HCT116 (cell line): ENCODE measurements around the gene MSI2.

Experiments used
- EGR1 ChIP-seq: IDR thresholded peaks from 2 replicates; pipeline ENCODE4 v1.6.1; 2012; ENCODE audit warnings: low read depth
- EZH2phosphoT487 ChIP-seq: fragments of 200-600 bp; IDR thresholded peaks from 2 replicates; pipeline ENCODE4 v1.6.1; 2018; ENCODE audit warnings: antibody characterized with exemption, borderline replicate concordance
- POLR2A ChIP-seq: IDR thresholded peaks from 2 replicates; pipeline ENCODE4 v1.7.0; 2011; ENCODE audit warnings: borderline replicate concordance; ENCODE audit not compliant: insufficient read depth, insufficient read length; ENCODE audit errors: extremely low read depth
- POLR2AphosphoS5 ChIP-seq: IDR thresholded peaks from 2 replicates; pipeline ENCODE4 v1.6.1; 2011; ENCODE audit warnings: mild to moderate bottlenecking, low read depth, low read length, moderate library complexity
- RAD21 ChIP-seq: IDR thresholded peaks from 2 replicates; pipeline ENCODE4 v1.6.1; 2012; ENCODE audit warnings: low read depth, mild to moderate bottlenecking
- TF ChIP-seq, protein P1 (sequence below), 3 experiments: fragments of 200-600 bp in 1 of 3; sonication (generic) in 1 of 3; IDR thresholded peaks in 2 of 3; conservative IDR thresholded peaks in 1 of 3; 2 replicates each; pipeline ENCODE4 v1.5.1; 2012 to 2017; ENCODE audit warnings: low read depth in 2 of 3, low read length in 2 of 3, antibody characterized with exemption in 1 of 3, borderline replicate concordance in 1 of 3, control low read depth in 1 of 3, mild to moderate bottlenecking in 1 of 3, mixed read lengths in 1 of 3, mixed run types in 1 of 3, moderate library complexity in 1 of 3; ENCODE audit not compliant: insufficient read depth in 1 of 3
- TF ChIP-seq, protein P2 (sequence below): IDR thresholded peaks from 2 replicates; pipeline ENCODE4 v1.6.1; 2012
- TF ChIP-seq, protein P3 (sequence below): IDR thresholded peaks from 2 replicates; pipeline ENCODE4 v1.6.1; 2012; ENCODE audit warnings: low read depth
- TF ChIP-seq, protein P4 (sequence below): IDR thresholded peaks from 2 replicates; pipeline ENCODE4 v1.6.1; 2012

DNA sequence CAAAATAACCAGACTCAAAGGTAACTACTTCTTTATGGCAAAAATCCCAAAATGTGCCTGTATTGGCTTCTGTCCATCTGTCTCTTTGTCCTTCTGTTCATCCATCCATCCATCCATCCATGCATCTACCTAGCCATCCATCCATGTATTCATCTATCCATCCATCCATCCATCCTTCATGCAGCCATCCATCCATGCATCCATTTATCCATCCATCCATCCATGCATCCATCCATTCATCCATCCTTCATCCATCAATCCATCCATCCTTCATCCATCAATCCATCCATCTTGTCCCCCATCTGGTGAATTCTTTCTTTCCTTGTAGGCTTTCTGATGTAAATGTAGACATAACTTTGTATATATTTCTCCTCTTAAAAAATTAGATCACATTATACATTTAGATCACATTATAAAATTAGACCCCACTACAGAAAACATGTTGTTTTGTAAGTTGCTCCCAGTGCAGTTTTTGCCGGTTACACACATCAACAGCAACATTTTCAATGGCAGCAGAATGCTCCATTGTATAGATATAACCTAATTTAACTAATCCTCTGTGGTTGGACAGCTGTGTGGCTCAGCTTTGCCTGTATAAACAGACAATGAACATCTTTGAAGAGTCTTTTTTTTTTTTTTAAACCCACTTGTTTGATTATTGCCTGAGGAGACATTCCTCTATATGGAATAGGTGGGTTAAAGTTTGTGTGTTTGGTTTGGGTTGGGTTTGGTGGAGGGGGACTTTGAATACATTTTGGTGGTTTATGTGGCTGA lies 72.0 kb downstream of the MSI2 start:
- TF ChIP-seq, protein P1, sequence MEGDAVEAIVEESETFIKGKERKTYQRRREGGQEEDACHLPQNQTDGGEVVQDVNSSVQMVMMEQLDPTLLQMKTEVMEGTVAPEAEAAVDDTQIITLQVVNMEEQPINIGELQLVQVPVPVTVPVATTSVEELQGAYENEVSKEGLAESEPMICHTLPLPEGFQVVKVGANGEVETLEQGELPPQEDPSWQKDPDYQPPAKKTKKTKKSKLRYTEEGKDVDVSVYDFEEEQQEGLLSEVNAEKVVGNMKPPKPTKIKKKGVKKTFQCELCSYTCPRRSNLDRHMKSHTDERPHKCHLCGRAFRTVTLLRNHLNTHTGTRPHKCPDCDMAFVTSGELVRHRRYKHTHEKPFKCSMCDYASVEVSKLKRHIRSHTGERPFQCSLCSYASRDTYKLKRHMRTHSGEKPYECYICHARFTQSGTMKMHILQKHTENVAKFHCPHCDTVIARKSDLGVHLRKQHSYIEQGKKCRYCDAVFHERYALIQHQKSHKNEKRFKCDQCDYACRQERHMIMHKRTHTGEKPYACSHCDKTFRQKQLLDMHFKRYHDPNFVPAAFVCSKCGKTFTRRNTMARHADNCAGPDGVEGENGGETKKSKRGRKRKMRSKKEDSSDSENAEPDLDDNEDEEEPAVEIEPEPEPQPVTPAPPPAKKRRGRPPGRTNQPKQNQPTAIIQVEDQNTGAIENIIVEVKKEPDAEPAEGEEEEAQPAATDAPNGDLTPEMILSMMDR (IDR thresholded peaks at IDR 0.05 in 2 of 3, conservative IDR thresholded peaks at IDR 0.05 in 1 of 3; ENCODE audit: borderline replicate concordance in 1 of 3, insufficient read depth in 1 of 3, low read depth in 2 of 3, low read length in 2 of 3): no peak
- TF ChIP-seq POLR2A: no peak
- TF ChIP-seq EGR1: no peak
- TF ChIP-seq POLR2AphosphoS5: no peak
- no peak for TF ChIP-seq RAD21
- TF ChIP-seq, protein P2, sequence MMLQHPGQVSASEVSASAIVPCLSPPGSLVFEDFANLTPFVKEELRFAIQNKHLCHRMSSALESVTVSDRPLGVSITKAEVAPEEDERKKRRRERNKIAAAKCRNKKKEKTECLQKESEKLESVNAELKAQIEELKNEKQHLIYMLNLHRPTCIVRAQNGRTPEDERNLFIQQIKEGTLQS: no peak
- TF ChIP-seq, protein P3, sequence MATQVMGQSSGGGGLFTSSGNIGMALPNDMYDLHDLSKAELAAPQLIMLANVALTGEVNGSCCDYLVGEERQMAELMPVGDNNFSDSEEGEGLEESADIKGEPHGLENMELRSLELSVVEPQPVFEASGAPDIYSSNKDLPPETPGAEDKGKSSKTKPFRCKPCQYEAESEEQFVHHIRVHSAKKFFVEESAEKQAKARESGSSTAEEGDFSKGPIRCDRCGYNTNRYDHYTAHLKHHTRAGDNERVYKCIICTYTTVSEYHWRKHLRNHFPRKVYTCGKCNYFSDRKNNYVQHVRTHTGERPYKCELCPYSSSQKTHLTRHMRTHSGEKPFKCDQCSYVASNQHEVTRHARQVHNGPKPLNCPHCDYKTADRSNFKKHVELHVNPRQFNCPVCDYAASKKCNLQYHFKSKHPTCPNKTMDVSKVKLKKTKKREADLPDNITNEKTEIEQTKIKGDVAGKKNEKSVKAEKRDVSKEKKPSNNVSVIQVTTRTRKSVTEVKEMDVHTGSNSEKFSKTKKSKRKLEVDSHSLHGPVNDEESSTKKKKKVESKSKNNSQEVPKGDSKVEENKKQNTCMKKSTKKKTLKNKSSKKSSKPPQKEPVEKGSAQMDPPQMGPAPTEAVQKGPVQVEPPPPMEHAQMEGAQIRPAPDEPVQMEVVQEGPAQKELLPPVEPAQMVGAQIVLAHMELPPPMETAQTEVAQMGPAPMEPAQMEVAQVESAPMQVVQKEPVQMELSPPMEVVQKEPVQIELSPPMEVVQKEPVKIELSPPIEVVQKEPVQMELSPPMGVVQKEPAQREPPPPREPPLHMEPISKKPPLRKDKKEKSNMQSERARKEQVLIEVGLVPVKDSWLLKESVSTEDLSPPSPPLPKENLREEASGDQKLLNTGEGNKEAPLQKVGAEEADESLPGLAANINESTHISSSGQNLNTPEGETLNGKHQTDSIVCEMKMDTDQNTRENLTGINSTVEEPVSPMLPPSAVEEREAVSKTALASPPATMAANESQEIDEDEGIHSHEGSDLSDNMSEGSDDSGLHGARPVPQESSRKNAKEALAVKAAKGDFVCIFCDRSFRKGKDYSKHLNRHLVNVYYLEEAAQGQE: no peak
- TF ChIP-seq EZH2phosphoT487: no peak
- TF ChIP-seq, protein P4, sequence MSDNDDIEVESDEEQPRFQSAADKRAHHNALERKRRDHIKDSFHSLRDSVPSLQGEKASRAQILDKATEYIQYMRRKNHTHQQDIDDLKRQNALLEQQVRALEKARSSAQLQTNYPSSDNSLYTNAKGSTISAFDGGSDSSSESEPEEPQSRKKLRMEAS: no peak
